Measurements from ENCODE around the gene DUOXA2. TPM values are rescaled to one million over a fixed set of nuclear protein-coding genes. Genes with fewer than 3 reads are reported as not detected.

The DUOXA2 gene
- total RNA-seq, 1 experiment from 2014 or later: not detected

DNA sequence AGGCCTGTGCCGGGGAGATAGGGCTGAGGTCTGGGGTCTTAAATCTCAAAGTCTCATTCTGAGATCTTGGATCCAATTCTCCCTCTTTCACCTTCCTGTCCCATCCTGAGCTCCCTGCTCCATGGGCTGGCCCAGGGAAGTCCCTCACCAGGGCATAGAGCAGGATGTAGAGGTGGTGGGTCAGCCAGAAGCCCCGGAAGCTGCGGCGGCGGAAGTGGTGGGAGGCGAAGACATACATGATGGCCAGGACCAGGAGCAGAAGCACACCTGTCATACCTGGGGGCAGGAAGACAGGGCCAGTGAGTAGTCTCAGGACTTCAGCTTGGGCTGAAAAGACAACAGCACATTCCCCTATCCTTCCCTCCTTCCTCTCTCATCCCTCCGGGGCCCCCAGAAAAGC lies 16.7 kb upstream of the DUOXA2 start:
- DNase-seq (no peak), ATAC-seq (no peak)
- H3K9me2 ChIP-seq (replicated peaks; ENCODE audit: low read length): no peaks in the 10 kb centered on the region
- H2AFZ ChIP-seq (ENCODE audit: low read length): no peak overlapping the region
- no peaks in the 10 kb centered on the region for H3K36me3 ChIP-seq (ENCODE audit: low read depth, low read length)
- no peaks in the 10 kb centered on the region for H4K20me1 ChIP-seq (ENCODE audit: low read length)
- H3K4me1 ChIP-seq (ENCODE audit: insufficient read depth, low read length): no peaks in the 10 kb centered on the region
- no peaks in the 10 kb centered on the region for H3K9me3 ChIP-seq (ENCODE audit: low read length)
- intact Hi-C loops (cut with micrococcal nuclease): no loop called here
- ChIA-PET CTCF (no interaction called here), POLR2A (ENCODE audit: unreplicated experiment) (no interaction called here)
- no peak overlapping the region for H3K27ac ChIP-seq (ENCODE audit: low read length)
- no peak overlapping the region for H3K4me3 ChIP-seq (ENCODE audit: low read length)
- no peak for TF ChIP-seq EZH2phosphoT487 (IDR thresholded peaks at IDR 0.05; ENCODE audit: borderline replicate concordance, low read length)
- TF ChIP-seq, protein P1, sequence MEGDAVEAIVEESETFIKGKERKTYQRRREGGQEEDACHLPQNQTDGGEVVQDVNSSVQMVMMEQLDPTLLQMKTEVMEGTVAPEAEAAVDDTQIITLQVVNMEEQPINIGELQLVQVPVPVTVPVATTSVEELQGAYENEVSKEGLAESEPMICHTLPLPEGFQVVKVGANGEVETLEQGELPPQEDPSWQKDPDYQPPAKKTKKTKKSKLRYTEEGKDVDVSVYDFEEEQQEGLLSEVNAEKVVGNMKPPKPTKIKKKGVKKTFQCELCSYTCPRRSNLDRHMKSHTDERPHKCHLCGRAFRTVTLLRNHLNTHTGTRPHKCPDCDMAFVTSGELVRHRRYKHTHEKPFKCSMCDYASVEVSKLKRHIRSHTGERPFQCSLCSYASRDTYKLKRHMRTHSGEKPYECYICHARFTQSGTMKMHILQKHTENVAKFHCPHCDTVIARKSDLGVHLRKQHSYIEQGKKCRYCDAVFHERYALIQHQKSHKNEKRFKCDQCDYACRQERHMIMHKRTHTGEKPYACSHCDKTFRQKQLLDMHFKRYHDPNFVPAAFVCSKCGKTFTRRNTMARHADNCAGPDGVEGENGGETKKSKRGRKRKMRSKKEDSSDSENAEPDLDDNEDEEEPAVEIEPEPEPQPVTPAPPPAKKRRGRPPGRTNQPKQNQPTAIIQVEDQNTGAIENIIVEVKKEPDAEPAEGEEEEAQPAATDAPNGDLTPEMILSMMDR (conservative IDR thresholded peaks at IDR 0.05; ENCODE audit: low read depth, low read length): no peak
- no peak for TF ChIP-seq EZH2 (IDR thresholded peaks at IDR 0.05; ENCODE audit: low read length, unreplicated experiment)
- no peak overlapping the region for H3K4me2 ChIP-seq (ENCODE audit: low read length)
- no TSS peak for BruUV-seq (replicated peaks)
- H3F3A ChIP-seq (ENCODE audit: low read length, unreplicated experiment): no peaks in the 10 kb centered on the region
- no peaks in the 10 kb centered on the region for H3K79me2 ChIP-seq (ENCODE audit: low read length)
- H3K27me3 ChIP-seq (ENCODE audit: low read length): 0 out of 2 replicates have a peak, but pooled peaks cover 7% of the 10 kb centered on the region
- no peak overlapping the region for H3K9ac ChIP-seq (ENCODE audit: low read length)

DNA sequence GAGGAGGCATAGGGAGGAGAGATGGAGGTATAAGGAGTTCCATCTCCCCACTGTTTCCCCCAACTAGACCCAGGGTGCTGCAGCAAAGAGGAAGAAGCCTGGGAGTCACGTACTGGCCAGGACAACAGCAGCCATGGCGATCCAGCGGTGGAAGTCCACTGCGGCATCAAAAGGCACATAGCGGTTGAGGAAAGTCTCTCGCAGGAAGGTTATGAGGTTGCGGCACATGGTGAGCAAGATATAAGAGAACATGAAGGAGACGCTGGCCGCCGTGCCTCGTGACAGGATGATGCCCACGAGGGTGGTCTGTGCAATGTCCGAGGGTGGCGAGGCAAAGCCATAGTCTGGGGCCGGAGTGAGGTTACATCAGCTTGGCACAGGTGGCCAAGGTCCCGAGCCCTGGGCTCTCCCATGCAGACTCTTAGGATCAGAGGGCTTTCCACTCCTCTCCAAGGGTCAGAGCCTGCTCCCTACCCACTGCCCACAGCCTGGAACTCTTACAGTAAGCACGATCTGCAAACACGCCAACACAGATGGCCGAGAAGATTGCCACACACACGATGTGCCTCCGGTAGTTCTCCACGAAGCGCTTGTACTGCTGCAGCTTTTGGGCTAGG lies 14.5 kb upstream of the DUOXA2 start:
- Histone ChIP-seq H3K4me3 (ENCODE audit: low read length) (no peak overlapping the region), H2AFZ (ENCODE audit: low read length) (no peak overlapping the region), H3K9ac (ENCODE audit: low read length) (no peak overlapping the region), H3F3A (ENCODE audit: low read length, unreplicated experiment) (no peaks in the 10 kb centered on the region), H3K9me3 (ENCODE audit: low read length) (no peaks in the 10 kb centered on the region), H3K4me2 (ENCODE audit: low read length) (no peak overlapping the region), H3K9me2 (replicated peaks; ENCODE audit: low read length) (no peaks in the 10 kb centered on the region), H3K4me1 (ENCODE audit: insufficient read depth, low read length) (no peaks in the 10 kb centered on the region), H3K27ac (ENCODE audit: low read length) (no peak overlapping the region), H3K36me3 (ENCODE audit: low read depth, low read length) (no peaks in the 10 kb centered on the region), H3K79me2 (ENCODE audit: low read length) (no peaks in the 10 kb centered on the region), H3K27me3 (ENCODE audit: low read length) (no peaks in the 10 kb centered on the region), H4K20me1 (ENCODE audit: low read length) (no peaks in the 10 kb centered on the region)
- TF ChIP-seq EZH2phosphoT487 (IDR thresholded peaks at IDR 0.05; ENCODE audit: borderline replicate concordance, low read length): no peak
- TF ChIP-seq, protein P1 (conservative IDR thresholded peaks at IDR 0.05; ENCODE audit: low read depth, low read length): no peak
- TF ChIP-seq EZH2 (IDR thresholded peaks at IDR 0.05; ENCODE audit: low read length, unreplicated experiment): no peak
- intact Hi-C loops (cut with micrococcal nuclease): no loop called here
- DNase-seq (no peak), ATAC-seq (no peak)
- BruUV-seq (replicated peaks): no TSS peak
- CTCF ChIA-PET: no interaction called here
- POLR2A ChIA-PET (ENCODE audit: unreplicated experiment): no interaction called here

DNA sequence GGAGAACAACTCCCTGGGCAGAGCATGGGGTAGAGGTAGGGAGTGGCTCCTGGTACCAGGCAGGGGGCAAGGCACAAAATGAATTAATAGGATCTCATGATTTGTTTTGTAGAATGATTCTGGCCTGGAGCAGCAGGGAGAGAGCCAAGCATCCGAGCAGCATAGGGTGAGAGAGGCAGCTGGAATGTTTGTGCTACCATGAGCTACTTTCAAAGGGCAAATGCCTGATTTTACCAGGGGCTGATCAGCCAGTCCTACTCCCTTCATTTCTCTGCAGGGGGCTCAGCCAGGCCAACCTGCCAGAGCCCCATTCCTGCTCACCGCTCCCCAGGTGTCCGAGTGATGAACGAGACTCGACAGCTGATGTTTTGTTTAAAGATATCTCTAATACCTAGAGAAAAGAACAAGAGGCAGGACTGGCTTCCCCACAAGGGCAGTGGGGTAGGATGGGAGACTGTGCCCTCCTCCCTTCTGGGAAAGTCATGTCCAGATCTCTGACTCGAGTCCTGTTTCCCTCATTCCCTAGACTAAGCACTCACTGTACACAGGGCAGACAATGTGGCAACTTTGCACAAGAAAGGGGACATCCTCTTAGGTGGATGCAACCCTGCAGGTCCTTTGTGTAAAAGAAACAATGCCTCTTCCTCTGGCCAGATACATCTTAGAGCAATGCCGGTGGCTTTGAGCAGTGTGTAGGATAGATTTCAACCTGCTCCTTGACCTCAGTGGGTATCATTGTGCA lies 13.1 kb upstream of the DUOXA2 start:
- Histone ChIP-seq H2AFZ (ENCODE audit: low read length) (no peak overlapping the region), H3K27ac (ENCODE audit: low read length) (no peak overlapping the region), H3K9ac (ENCODE audit: low read length) (no peak overlapping the region), H3K27me3 (ENCODE audit: low read length) (no peaks in the 10 kb centered on the region), H3F3A (ENCODE audit: low read length, unreplicated experiment) (no peaks in the 10 kb centered on the region), H3K9me3 (ENCODE audit: low read length) (no peaks in the 10 kb centered on the region), H3K4me2 (ENCODE audit: low read length) (no peak overlapping the region), H3K79me2 (ENCODE audit: low read length) (no peaks in the 10 kb centered on the region), H4K20me1 (ENCODE audit: low read length) (no peaks in the 10 kb centered on the region), H3K9me2 (replicated peaks; ENCODE audit: low read length) (no peaks in the 10 kb centered on the region), H3K36me3 (ENCODE audit: low read depth, low read length) (no peaks in the 10 kb centered on the region), H3K4me1 (ENCODE audit: insufficient read depth, low read length) (no peaks in the 10 kb centered on the region), H3K4me3 (ENCODE audit: low read length) (no peak overlapping the region)
- no TSS peak for BruUV-seq (replicated peaks)
- DNase-seq (no peak), ATAC-seq (no peak)
- ChIA-PET CTCF (no interaction called here), POLR2A (ENCODE audit: unreplicated experiment) (no interaction called here)
- TF ChIP-seq EZH2phosphoT487 (IDR thresholded peaks at IDR 0.05; ENCODE audit: borderline replicate concordance, low read length): no peak
- no peak for TF ChIP-seq EZH2 (IDR thresholded peaks at IDR 0.05; ENCODE audit: low read length, unreplicated experiment)
- TF ChIP-seq, protein P1 (conservative IDR thresholded peaks at IDR 0.05; ENCODE audit: low read depth, low read length): no peak
- intact Hi-C loops (cut with micrococcal nuclease): no loop called here

All from PC-3 (cell line).